Adrenal gland (tissue), 12 donors: ENCODE results near the gene PTPN18. TPM values are rescaled to one million over a fixed set of nuclear protein-coding genes. Genes with fewer than 3 reads are reported as not detected.

ENCODE experiments used
- DNase-seq, 7 donors: peaks; one replicate each; pipeline ENCODE4 v3.0.0-alpha.2; 2019 to 2020
- H3K27ac ChIP-seq, 5 donors: fragments of 200-600 bp; sonication (generic) in 4 of 5; 1 replicate in 3 of 5; 2 replicates in 2 of 5; pipeline versions ENCODE4 v1.5.1 to v1.8.0; 2016 to 2020; ENCODE audit warnings: mild to moderate bottlenecking in 1 of 5
- H3K27me3 ChIP-seq: fragments of 200-600 bp; 2 replicates; pipeline ENCODE4 v1.8.0; 2021
- H3K36me3 ChIP-seq, 2 donors: fragments of 200-600 bp; replicated peaks in 1 of 2; 1 replicate in 1 of 2; 2 replicates in 1 of 2; pipeline versions ENCODE4 v1.5.1 to v1.8.0; 2018 to 2022
- H3K4me1 ChIP-seq, 2 donors: fragments of 200-600 bp; replicated peaks in 1 of 2; 1 replicate in 1 of 2; 2 replicates in 1 of 2; pipeline versions ENCODE4 v1.5.1 to v1.8.0; 2018 to 2021
- H3K4me3 ChIP-seq, 4 donors: fragments of 200-600 bp; sonication (generic) in 3 of 4; one replicate each; pipeline ENCODE4 v1.5.1; 2016 to 2018
- H3K9me3 ChIP-seq, 3 donors: fragments of 200-600 bp; sonication (generic) in 1 of 3; replicated peaks in 1 of 3; 1 replicate in 2 of 3; 2 replicates in 1 of 3; pipeline versions ENCODE4 v1.5.1 to v1.8.0; 2016 to 2021
- POLR2A ChIP-seq, 2 donors: fragments of 450-650 bp; IDR thresholded peaks; one replicate each; pipeline ENCODE4 v1.6.1; 2017; ENCODE audit warnings: antibody characterized with exemption in 2 of 2, mild to moderate bottlenecking in 2 of 2, moderate library complexity in 1 of 2
- WGBS, 4 donors: extraction: QIAGEN DNeasy Blood & Tissue Kit in 2 of 4; methylation state at CpG; one replicate each; pipeline versions ENCODE4 v1.1.5 to v1.1.7; 2013 to 2017; 5-methylcytosine and 5-hydroxymethylcytosine counted together
- intact Hi-C, 2 donors: fragments of 100-400 bp; cut with DNase I; formaldehyde crosslinking; loops; one replicate each; pipeline versions ENCODE4 v1.14.1 to v1.15.0; 2022 to 2023
- polyA plus RNA-seq, 3 donors: library from polyadenylated mRNA; stranded (reverse); fragments of 200-250 nt in 2 of 3; fragments of 350-450 nt in 1 of 3; fragmentation: Illumina TruSeq in 1 of 3; extraction: RNeasy Lipid Tissue Mini Kit (QIAGEN cat#74804) in 1 of 3; gene quantifications; one replicate each; pipeline ENCODE4 v1.2.3, GENCODE V29; 2013 to 2014
- total RNA-seq, 9 donors: library from RNA; depleted of rRNA in 4 of 9; stranded (reverse); fragments of >200 nt in 4 of 9; fragments of 120-200 nt in 1 of 9; fragmentation: NEBNext Ultra II Directional in 1 of 9; extraction: Animal tissue kit (Norgen Biotek cat#: 25700) in 1 of 9; gene quantifications; one replicate each; pipeline versions ENCODE4 v1.1.0 to v1.2.4, GENCODE V29; 2013 to 2023
- TF ChIP-seq, protein P1 (sequence below), 6 experiments: fragments of 450-650 bp in 4 of 6; fragments of 200-600 bp in 2 of 6; sonication (generic) in 1 of 6; IDR thresholded peaks; 1 replicate in 5 of 6; 2 replicates in 1 of 6; pipeline versions ENCODE4 v1.5.1 to v1.8.0; 2016 to 2021; ENCODE audit warnings: antibody characterized with exemption in 6 of 6, mild to moderate bottlenecking in 2 of 6, moderate library complexity in 1 of 6
- donor health status: healthy with polysubstance abuse.
- donor health status: Bipolar disorder and iron deficiency.
- donor health status: DM: yes; HTN: yes; CAD: no.
- donor health status: DM: no; HTN: no; CAD: no.
- donor health status: DM: no; HTN: no; CAD: no.
- donor health status: DM: yes; HTN: yes; CAD: no.

PTPN18 gene
- total and polyA plus RNA-seq, 12 donors, result 7.4 to 74.1 (median 42.1) TPM

DNA sequence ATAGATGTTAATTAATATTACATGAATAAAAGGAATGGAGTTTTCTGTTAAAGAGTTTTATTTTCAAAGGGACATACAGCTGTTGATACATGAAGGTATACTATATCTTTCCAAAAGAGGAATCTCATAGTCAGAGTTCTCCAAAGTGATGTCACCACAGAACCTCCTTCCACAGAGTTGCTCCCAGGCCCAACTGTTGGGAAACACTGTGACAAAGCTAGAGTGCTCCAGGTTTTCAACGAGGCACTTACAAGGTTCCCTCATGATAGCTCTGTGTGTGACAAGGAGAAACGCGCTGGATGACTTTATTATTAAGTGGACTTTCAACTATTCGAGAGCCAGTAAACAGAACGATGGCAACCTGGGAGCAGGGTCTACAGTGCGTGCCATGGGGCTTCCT, 33.5 kb downstream of the PTPN18 start:
- H3K9me3 ChIP-seq, result no peaks in the 10 kb centered on the region
- DNase-seq, result no peak
- no peak overlapping the region for H3K4me3 ChIP-seq
- TF ChIP-seq POLR2A (IDR thresholded peaks at IDR 0.05), result no peak
- TF ChIP-seq, protein P1, sequence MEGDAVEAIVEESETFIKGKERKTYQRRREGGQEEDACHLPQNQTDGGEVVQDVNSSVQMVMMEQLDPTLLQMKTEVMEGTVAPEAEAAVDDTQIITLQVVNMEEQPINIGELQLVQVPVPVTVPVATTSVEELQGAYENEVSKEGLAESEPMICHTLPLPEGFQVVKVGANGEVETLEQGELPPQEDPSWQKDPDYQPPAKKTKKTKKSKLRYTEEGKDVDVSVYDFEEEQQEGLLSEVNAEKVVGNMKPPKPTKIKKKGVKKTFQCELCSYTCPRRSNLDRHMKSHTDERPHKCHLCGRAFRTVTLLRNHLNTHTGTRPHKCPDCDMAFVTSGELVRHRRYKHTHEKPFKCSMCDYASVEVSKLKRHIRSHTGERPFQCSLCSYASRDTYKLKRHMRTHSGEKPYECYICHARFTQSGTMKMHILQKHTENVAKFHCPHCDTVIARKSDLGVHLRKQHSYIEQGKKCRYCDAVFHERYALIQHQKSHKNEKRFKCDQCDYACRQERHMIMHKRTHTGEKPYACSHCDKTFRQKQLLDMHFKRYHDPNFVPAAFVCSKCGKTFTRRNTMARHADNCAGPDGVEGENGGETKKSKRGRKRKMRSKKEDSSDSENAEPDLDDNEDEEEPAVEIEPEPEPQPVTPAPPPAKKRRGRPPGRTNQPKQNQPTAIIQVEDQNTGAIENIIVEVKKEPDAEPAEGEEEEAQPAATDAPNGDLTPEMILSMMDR (IDR thresholded peaks at IDR 0.05), result no peak
- H3K27me3 ChIP-seq, result no peaks in the 10 kb centered on the region
- peaks cover 0 to 16% of the 10 kb centered on the region in 2 donors for H3K4me1 ChIP-seq
- H3K27ac ChIP-seq, result peak overlapping the region in 1 of 5 donors; percentile 89
- no peaks in the 10 kb centered on the region for H3K36me3 ChIP-seq
- intact Hi-C loops, result no loop called here
- 85 to 95% (median 93%) methylated on average over 6 of the region's 6 CpGs for WGBS, 4 donors

DNA sequence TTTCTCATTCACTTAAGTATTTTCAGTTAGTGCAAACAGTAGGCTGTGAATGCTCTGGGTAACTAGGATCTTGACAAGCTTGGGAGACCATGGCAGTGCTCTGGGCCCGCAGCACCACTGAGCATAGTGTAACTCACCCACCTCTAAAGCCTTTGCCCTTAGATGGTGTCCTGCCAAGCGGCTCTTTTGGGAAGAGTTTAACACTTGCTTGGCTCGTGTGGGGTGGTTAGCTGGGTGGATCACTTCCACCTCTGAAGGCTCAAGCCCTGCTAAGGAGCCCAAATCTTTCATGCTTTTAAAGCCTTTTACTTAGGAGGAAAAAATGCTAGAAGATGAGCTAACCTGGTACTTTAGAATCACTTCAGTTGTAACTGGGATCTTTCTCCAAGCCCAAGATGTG, 33.9 kb downstream of the PTPN18 start:
- Histone ChIP-seq H3K4me3 (no peak overlapping the region), H3K9me3 (no peaks in the 10 kb centered on the region), H3K36me3 (no peaks in the 10 kb centered on the region), H3K27ac (peak overlapping the region in 2 of 5 donors; percentile 88 to 89), H3K4me1 (peaks cover 0 to 16% of the 10 kb centered on the region in 2 donors), H3K27me3 (no peaks in the 10 kb centered on the region)
- no peak for DNase-seq
- WGBS, 4 donors, result 80 to 98% (median 91%) methylated on average over 2 to 3 of the region's 3 CpGs
- TF ChIP-seq, protein P1 (IDR thresholded peaks at IDR 0.05), result no peak
- TF ChIP-seq POLR2A (IDR thresholded peaks at IDR 0.05), result no peak
- intact Hi-C loops, result no loop called here

DNA sequence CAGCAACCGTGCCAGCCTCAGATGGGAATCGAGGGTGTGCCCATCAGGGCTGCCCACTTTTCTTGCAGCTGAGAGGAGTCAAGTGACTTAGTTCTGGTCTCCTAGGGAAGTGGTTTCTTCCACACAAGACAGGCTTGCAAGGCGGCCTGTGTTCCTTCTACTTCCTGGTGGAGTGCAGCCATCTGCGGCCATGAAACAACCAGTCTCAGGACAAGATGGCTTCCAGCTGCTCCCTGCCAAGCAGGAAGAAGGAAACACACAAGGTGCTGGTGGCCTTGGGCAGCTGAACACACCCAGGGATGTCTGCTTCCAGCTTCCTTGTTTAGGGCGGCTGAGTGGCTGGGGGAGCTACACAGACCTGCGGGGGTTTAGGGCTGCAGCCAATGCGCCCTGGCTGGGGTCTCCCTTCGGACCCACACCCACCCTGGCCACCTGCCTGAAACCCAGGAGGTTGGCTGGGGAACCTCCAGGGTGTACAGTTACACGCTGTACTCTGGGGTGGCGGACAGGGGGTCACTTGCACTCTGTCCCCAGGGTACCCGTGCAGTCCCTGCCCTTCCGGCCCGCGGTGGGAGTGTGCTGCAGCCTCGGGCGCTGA, 34.7 kb downstream of the PTPN18 start:
- TF ChIP-seq POLR2A (IDR thresholded peaks at IDR 0.05), result no peak
- TF ChIP-seq, protein P1 (IDR thresholded peaks at IDR 0.05), result no peak
- peak overlapping the region; percentile 80 to 92 (median 88) for H3K27ac ChIP-seq
- H3K4me1 ChIP-seq, result peaks cover 0 to 16% of the 10 kb centered on the region in 2 donors
- H3K4me3 ChIP-seq, result peak overlapping the region in 3 of 4 donors; percentile 20 to 73 (median 67)
- no peaks in the 10 kb centered on the region for H3K27me3 ChIP-seq
- peak in 4 of 7 donors; percentile 33 to 57 (median 44) for DNase-seq
- WGBS, 4 donors, result 37 to 64% (median 41%) methylated on average over 8 to 16 of the region's 16 CpGs
- intact Hi-C loops, result no loop called here
- no peaks in the 10 kb centered on the region for H3K36me3 ChIP-seq
- H3K9me3 ChIP-seq, result no peaks in the 10 kb centered on the region

DNA sequence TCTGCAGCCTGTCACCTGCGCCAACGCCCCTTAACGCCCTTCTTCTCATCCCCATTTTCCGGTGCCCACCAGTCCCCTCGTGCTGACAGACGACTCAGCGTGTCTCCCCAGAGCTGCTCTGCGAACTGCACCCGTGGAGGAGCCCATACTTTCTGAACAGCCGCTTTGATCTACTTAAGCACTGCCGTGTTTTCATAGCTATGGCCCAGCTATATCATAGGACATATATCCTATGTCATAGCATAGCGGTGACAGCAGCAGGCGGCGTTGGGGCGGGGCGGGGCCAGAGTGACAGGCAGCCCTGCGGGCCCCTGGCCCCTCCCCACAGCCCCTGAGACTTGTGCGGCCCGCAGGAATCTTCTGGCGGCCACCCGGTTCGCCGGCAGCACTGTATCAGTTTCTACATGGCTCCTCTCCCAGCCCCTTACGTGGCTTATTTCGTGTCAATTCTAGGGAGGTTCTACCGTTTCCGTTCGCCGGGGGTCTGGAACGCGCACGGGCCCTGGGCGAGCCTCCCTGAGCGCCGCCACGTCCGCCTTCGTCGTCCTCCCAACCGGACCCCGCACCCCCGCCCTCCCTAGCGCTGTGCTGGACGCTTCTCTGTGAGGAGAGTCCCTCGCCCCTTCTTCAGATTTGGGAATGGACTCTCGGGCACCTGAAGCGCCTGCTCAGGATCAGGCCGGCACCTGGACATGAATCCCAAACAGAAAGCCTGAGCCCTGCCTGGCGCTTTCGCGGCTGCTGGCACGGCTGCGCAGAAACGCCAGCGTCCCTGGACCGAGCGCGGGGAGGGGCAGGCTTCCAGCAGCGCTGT, 35.4 kb downstream of the PTPN18 start:
- H3K27ac ChIP-seq, result peak overlapping the region; percentile 80 to 92 (median 88)
- WGBS, 4 donors, result 1 to 2% (median 2%) methylated on average over 43 to 59 of the region's 59 CpGs
- H3K27me3 ChIP-seq, result no peaks in the 10 kb centered on the region
- TF ChIP-seq, protein P1 (IDR thresholded peaks at IDR 0.05), result no peak
- TF ChIP-seq POLR2A (IDR thresholded peaks at IDR 0.05), result peak in 1 of 2 donors; percentile 72
- peaks cover 0 to 16% of the 10 kb centered on the region in 2 donors for H3K4me1 ChIP-seq
- H3K36me3 ChIP-seq, result no peaks in the 10 kb centered on the region
- no peaks in the 10 kb centered on the region for H3K9me3 ChIP-seq
- intact Hi-C loops, result no loop called here
- peak overlapping the region; percentile 20 to 73 (median 65) for H3K4me3 ChIP-seq
- peak; percentile 73 to 88 (median 82) for DNase-seq
